ENCODE data around the gene CPD. TPM values are rescaled to one million over a fixed set of nuclear protein-coding genes. Genes with fewer than 3 reads are reported as not detected.

CPD gene
- total RNA-seq, 2 experiments from 2014 or later = 26.2 to 30.7 TPM

- ATAC-seq (ENCODE audit: poor library complexity) (no peak), DNase-seq (no peak)
- Histone ChIP-seq H3K27me3 (ENCODE audit: control insufficient read depth in 1 of 2, insufficient read depth in 2 of 2, low read length in 2 of 2) (no peaks in the 10 kb centered on the region), H3K9me3 (ENCODE audit: control insufficient read depth in 1 of 2, insufficient read depth in 1 of 2, low read length in 2 of 2) (no peaks in the 10 kb centered on the region), H3K27ac (ENCODE audit: low read depth in 1 of 2, low read length in 2 of 2) (no peak overlapping the region), H3K4me3 (ENCODE audit: low read length) (no peak overlapping the region), H3K36me3 (ENCODE audit: insufficient read depth, low read length) (peaks cover 3% of the 10 kb centered on the region), H3K4me1 (ENCODE audit: insufficient read depth, low read length) (no peaks in the 10 kb centered on the region)
- POLR2A ChIA-PET = interaction anchor here (0.7 kb wide), 1 partner anchor 52 kb away, joined by 3 read pairs; no protein-coding TSS in a partner anchor
- Mint-ChIP-seq H3K27me3 (no peaks in the 10 kb centered on the region), H3K4me3 (no peak overlapping the region), H3K9me3 (no peaks in the 10 kb centered on the region), H3K36me3 (ENCODE audit: low read depth) (peaks cover 38% of the 10 kb centered on the region), H3K4me1 (ENCODE audit: low read depth) (peaks cover 32% of the 10 kb centered on the region), H3K27ac (no peak overlapping the region)
- TF ChIP-seq, protein P1, sequence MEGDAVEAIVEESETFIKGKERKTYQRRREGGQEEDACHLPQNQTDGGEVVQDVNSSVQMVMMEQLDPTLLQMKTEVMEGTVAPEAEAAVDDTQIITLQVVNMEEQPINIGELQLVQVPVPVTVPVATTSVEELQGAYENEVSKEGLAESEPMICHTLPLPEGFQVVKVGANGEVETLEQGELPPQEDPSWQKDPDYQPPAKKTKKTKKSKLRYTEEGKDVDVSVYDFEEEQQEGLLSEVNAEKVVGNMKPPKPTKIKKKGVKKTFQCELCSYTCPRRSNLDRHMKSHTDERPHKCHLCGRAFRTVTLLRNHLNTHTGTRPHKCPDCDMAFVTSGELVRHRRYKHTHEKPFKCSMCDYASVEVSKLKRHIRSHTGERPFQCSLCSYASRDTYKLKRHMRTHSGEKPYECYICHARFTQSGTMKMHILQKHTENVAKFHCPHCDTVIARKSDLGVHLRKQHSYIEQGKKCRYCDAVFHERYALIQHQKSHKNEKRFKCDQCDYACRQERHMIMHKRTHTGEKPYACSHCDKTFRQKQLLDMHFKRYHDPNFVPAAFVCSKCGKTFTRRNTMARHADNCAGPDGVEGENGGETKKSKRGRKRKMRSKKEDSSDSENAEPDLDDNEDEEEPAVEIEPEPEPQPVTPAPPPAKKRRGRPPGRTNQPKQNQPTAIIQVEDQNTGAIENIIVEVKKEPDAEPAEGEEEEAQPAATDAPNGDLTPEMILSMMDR (IDR thresholded peaks at IDR 0.05) = no peak
- CTCF ChIA-PET = no interaction called here
- intact Hi-C loops (cut with DNase I, micrococcal nuclease) = no loop called here
Measured at GRCh38 chr17:30395398-30396022, 16.8 kb downstream of the CPD start.

DNA sequence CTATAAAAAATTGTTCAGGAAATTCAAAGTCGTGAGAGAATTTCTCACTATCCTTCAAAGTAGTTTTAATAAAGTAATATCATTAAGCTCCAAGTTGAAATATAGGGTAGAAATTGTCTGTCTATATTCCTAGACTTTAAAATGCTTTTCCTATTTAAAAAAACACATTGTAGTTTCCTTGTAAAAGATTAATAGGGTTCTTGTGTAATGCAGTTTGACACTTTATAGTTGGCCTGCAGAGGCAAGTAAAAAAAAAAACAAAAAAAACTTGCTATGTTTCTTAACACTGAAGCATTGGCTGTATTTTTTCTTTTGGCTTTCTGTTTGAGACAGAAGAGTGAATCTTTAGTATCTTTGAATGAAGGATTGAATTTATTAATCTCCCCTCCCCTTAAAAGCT lies 17.4 kb downstream of the CPD start:
- Histone ChIP-seq H3K36me3 (ENCODE audit: insufficient read depth, low read length) (no peaks in the 10 kb centered on the region), H3K4me1 (ENCODE audit: insufficient read depth, low read length) (no peaks in the 10 kb centered on the region), H3K27ac (ENCODE audit: low read depth in 1 of 2, low read length in 2 of 2) (no peak overlapping the region), H3K9me3 (ENCODE audit: control insufficient read depth in 1 of 2, insufficient read depth in 1 of 2, low read length in 2 of 2) (no peaks in the 10 kb centered on the region), H3K4me3 (ENCODE audit: low read length) (no peak overlapping the region), H3K27me3 (ENCODE audit: control insufficient read depth in 1 of 2, insufficient read depth in 2 of 2, low read length in 2 of 2) (no peaks in the 10 kb centered on the region)
- CTCF ChIA-PET = no interaction called here
- H3K27ac Mint-ChIP-seq = no peak overlapping the region
- H3K9me3 Mint-ChIP-seq = no peaks in the 10 kb centered on the region
- no peaks in the 10 kb centered on the region for H3K27me3 Mint-ChIP-seq
- intact Hi-C loops (cut with DNase I, micrococcal nuclease) = no loop called here
- no peak for DNase-seq
- POLR2A ChIA-PET = interaction anchor here (0.7 kb wide), 1 partner anchor 51 kb away, joined by 3 read pairs; no protein-coding TSS in a partner anchor
- H3K4me1 Mint-ChIP-seq (ENCODE audit: low read depth) = peaks cover 32% of the 10 kb centered on the region
- peaks cover 33% of the 10 kb centered on the region for H3K36me3 Mint-ChIP-seq (ENCODE audit: low read depth)
- ATAC-seq (ENCODE audit: poor library complexity) = no peak
- no peak overlapping the region for H3K4me3 Mint-ChIP-seq
- TF ChIP-seq, protein P1 (IDR thresholded peaks at IDR 0.05) = no peak

DNA sequence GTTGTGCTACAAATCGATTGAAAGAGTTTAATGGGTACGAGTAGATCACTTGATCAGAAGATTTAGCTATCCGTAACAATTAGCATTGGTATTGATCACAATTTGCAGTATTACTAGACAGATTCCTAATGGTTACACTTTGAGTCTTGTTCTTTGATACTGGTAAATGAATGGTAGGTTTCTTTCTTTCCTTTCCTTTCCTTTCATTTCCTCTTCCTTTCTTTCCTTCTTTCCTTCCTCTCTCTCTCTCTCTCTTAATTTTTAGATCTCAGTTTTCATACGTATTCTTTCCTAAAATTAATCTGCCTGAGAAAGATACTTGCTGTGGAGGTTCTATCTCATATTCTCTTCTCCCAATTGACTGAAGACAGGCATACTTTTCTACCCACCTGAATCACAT lies 17.9 kb downstream of the CPD start:
- Mint-ChIP-seq H3K4me1 (ENCODE audit: low read depth) (peaks cover 32% of the 10 kb centered on the region), H3K27me3 (no peaks in the 10 kb centered on the region), H3K4me3 (no peak overlapping the region), H3K36me3 (ENCODE audit: low read depth) (peaks cover 31% of the 10 kb centered on the region), H3K27ac (no peak overlapping the region), H3K9me3 (no peaks in the 10 kb centered on the region)
- ATAC-seq (ENCODE audit: poor library complexity) (no peak), DNase-seq (no peak)
- Histone ChIP-seq H3K27ac (ENCODE audit: low read depth in 1 of 2, low read length in 2 of 2) (no peak overlapping the region), H3K9me3 (ENCODE audit: control insufficient read depth in 1 of 2, insufficient read depth in 1 of 2, low read length in 2 of 2) (no peaks in the 10 kb centered on the region), H3K36me3 (ENCODE audit: insufficient read depth, low read length) (no peaks in the 10 kb centered on the region), H3K27me3 (ENCODE audit: control insufficient read depth in 1 of 2, insufficient read depth in 2 of 2, low read length in 2 of 2) (no peaks in the 10 kb centered on the region), H3K4me1 (ENCODE audit: insufficient read depth, low read length) (no peaks in the 10 kb centered on the region), H3K4me3 (ENCODE audit: low read length) (no peak overlapping the region)
- CTCF ChIA-PET = no interaction called here
- intact Hi-C loops (cut with DNase I, micrococcal nuclease) = no loop called here
- POLR2A ChIA-PET = no interaction called here
- TF ChIP-seq, protein P1 (IDR thresholded peaks at IDR 0.05) = no peak

Measured in CD4-positive, alpha-beta T cell (primary cell).